Measurements from ENCODE around the gene TFE3. TPM values are rescaled to one million over a fixed set of nuclear protein-coding genes. Genes with fewer than 3 reads are reported as not detected.

TFE3 gene
- total and polyA plus RNA-seq, 10 of the 15 experiments (the other 5 are each of a cell fraction or from before 2014, with no cell fraction given): 3.5 to 20.4 (median 11.6) TPM

DNA sequence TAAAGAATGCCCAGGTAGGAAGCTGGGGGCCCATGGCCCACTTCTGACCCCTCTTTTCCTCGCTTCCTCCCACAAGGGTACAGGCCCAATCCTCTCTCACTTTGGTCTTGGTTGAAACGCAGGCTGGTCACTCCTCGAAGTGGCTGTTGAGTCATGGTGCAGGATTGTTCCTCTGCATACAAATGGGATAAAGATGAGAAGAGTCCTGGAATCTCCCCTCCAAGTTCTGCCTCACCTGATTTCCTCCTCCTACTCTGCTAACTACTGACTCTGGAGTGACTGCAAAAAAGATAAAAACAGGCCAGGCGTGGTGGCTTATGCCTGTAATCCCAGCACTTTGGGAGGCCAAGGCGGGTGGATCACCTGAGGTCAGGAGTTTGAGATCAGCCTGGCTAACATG, 34.8 kb upstream of the TFE3 start (continued):
- TF ChIP-seq, protein P1, sequence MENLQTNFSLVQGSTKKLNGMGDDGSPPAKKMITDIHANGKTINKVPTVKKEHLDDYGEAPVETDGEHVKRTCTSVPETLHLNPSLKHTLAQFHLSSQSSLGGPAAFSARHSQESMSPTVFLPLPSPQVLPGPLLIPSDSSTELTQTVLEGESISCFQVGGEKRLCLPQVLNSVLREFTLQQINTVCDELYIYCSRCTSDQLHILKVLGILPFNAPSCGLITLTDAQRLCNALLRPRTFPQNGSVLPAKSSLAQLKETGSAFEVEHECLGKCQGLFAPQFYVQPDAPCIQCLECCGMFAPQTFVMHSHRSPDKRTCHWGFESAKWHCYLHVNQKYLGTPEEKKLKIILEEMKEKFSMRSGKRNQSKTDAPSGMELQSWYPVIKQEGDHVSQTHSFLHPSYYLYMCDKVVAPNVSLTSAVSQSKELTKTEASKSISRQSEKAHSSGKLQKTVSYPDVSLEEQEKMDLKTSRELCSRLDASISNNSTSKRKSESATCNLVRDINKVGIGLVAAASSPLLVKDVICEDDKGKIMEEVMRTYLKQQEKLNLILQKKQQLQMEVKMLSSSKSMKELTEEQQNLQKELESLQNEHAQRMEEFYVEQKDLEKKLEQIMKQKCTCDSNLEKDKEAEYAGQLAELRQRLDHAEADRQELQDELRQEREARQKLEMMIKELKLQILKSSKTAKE (IDR thresholded peaks at IDR 0.05; ENCODE audit: low read depth, poor library complexity, severe bottlenecking): no peak
- TF ChIP-seq, protein P2, sequence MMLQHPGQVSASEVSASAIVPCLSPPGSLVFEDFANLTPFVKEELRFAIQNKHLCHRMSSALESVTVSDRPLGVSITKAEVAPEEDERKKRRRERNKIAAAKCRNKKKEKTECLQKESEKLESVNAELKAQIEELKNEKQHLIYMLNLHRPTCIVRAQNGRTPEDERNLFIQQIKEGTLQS (IDR thresholded peaks at IDR 0.05; ENCODE audit: borderline replicate concordance, extremely low read depth, low read depth, low read length): no peak
- TF ChIP-seq ZNF207 (IDR thresholded peaks at IDR 0.05; ENCODE audit: borderline replicate concordance): no peak
- no peak for TF ChIP-seq CHD1 (IDR thresholded peaks at IDR 0.05; ENCODE audit: low read depth, low read length)
- no peak for TF ChIP-seq NFIC (IDR thresholded peaks at IDR 0.05; ENCODE audit: low read depth, low read length)

DNA sequence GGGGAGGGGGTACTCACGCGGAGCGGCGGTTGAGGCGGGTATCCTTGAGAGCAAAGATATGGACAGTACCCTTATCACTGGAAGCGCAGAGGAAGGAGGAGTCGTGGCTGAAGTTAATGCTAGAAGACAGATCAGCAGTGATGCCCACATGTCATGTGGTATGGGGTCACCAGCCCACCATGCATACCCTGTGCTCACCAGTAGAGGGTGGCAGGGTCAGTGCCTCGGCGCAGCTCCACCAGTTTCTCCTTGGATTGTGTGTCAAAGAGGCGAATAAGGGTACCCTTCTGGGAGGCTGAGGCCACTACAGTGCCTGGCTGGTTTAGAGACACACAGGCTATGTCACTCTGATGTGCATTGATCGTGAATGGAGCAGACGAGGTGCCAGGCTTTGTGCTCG, 32.2 kb upstream of the TFE3 start:
- no peak for ATAC-seq
- Histone ChIP-seq H3K9me3 (replicated peaks; ENCODE audit: control insufficient read depth, insufficient read depth, low read length) (peaks cover 2% of the 10 kb centered on the region; the same call in 1 of the 3 replicates), H3K4me1 (ENCODE audit: control insufficient read depth, insufficient read depth, low read length) (no peaks in the 10 kb centered on the region), H3K4me3 (no peak overlapping the region), H3K36me3 (ENCODE audit: control insufficient read depth in 2 of 2, insufficient read depth in 2 of 2, low read length in 1 of 2) (no peaks in the 10 kb centered on the region; a peak in 1 of 4 replicates), H3K27me3 (replicated peaks in 1 of 2; ENCODE audit: control insufficient read depth in 2 of 2, insufficient read depth in 2 of 2, low read length in 1 of 2) (no peaks in the 10 kb centered on the region), H2AFZ (ENCODE audit: control insufficient read depth, low read depth, low read length) (no peak overlapping the region), H4K20me1 (ENCODE audit: control insufficient read depth, insufficient read depth) (no peaks in the 10 kb centered on the region), H3K27ac (ENCODE audit: control insufficient read depth, insufficient read depth) (no peak overlapping the region), H3K9ac (ENCODE audit: control insufficient read depth, insufficient read depth, low read length) (no peak overlapping the region), H3K79me2 (ENCODE audit: control insufficient read depth, insufficient read depth, low read length) (no peaks in the 10 kb centered on the region; the same call in 1 of the 2 replicates), H3K4me2 (ENCODE audit: control insufficient read depth, insufficient read depth) (no peak overlapping the region)
- POLR2A ChIA-PET: no interaction called here
- SMC1A ChIA-PET (ENCODE audit: uncharacterized antibody, unreplicated experiment): no interaction called here
- 74% methylated on average over 13 of the region's 13 CpGs for WGBS (ENCODE audit: insufficient coverage, insufficient replicate concordance, low lambda C conversion rate, missing lambda C conversion rate)
- RAD21 ChIA-PET (ENCODE audit: unreplicated experiment): no interaction called here
- BruUV-seq (replicated peaks): no TSS peak
- in situ Hi-C loops (cut with MboI): no loop called here
- DNase-seq (ENCODE audit: low read depth, low spot score): no peak
- CTCF ChIA-PET: no interaction called here
- intact Hi-C loops (cut with micrococcal nuclease; ENCODE audit: unreplicated experiment): no loop called here
- no peak for FAIRE-seq
- TF ChIP-seq SPI1 (IDR thresholded peaks at IDR 0.05; ENCODE audit: borderline replicate concordance, insufficient read depth, low read depth, low read length) (no peak), BMI1 (IDR thresholded peaks at IDR 0.05; ENCODE audit: borderline replicate concordance) (no peak), STAT1 (conservative IDR thresholded peaks at IDR 0.05) (no peak), ESRRA (IDR thresholded peaks at IDR 0.05; ENCODE audit: low read length) (no peak), IRF4 (IDR thresholded peaks at IDR 0.05; ENCODE audit: low read depth, low read length) (no peak), PAX8 (IDR thresholded peaks at IDR 0.05) (no peak), IKZF1 (conservative IDR thresholded peaks at IDR 0.05) (no peak), GABPA (IDR thresholded peaks at IDR 0.05; ENCODE audit: low read depth) (no peak), RUNX3 (IDR thresholded peaks at IDR 0.05; ENCODE audit: low read length) (no peak), BCLAF1 (IDR thresholded peaks at IDR 0.05) (no peak)
- TF ChIP-seq, protein P3, sequence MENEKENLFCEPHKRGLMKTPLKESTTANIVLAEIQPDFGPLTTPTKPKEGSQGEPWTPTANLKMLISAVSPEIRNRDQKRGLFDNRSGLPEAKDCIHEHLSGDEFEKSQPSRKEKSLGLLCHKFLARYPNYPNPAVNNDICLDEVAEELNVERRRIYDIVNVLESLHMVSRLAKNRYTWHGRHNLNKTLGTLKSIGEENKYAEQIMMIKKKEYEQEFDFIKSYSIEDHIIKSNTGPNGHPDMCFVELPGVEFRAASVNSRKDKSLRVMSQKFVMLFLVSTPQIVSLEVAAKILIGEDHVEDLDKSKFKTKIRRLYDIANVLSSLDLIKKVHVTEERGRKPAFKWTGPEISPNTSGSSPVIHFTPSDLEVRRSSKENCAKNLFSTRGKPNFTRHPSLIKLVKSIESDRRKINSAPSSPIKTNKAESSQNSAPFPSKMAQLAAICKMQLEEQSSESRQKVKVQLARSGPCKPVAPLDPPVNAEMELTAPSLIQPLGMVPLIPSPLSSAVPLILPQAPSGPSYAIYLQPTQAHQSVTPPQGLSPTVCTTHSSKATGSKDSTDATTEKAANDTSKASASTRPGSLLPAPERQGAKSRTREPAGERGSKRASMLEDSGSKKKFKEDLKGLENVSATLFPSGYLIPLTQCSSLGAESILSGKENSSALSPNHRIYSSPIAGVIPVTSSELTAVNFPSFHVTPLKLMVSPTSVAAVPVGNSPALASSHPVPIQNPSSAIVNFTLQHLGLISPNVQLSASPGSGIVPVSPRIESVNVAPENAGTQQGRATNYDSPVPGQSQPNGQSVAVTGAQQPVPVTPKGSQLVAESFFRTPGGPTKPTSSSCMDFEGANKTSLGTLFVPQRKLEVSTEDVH (IDR thresholded peaks at IDR 0.05; ENCODE audit: low read depth, partially characterized antibody): no peak

Measured in GM12878 (cell line).